Measurements from ENCODE around the gene PROS1. TPM values are rescaled to one million over a fixed set of nuclear protein-coding genes. Genes with fewer than 3 reads are reported as not detected.

Gene PROS1
- total and polyA plus RNA-seq, 2 donors (not counting 3 experiments of a cell fraction or from before 2014, with no cell fraction given): 2.6 to 5.2 TPM

DNA sequence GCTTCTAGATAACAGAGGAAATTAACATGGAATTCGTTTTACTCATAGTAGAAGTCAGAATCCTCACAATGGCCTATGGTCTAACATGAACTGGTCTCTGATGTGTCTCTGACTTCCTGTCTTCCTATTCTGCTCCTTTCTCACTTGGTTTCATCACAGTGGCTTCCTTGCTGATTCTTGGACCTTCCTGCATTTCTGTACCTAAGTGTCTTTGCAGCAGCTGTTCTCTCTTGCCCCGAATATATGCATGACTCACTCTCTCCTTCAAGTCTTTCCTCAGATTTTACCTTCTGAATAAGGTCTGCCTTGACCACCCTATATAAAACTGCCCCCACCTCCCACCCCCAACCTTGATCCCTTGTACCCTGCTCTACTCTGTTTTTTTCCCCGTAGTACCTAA, 20.4 kb upstream of the PROS1 start:
- H3K4me3 ChIP-seq (replicated peaks in 1 of 3; ENCODE audit: insufficient read depth in 1 of 3, low read depth in 1 of 3, low read length in 3 of 3): no peak overlapping the region
- H3K9me3 ChIP-seq (replicated peaks; ENCODE audit: control insufficient read depth, insufficient read depth, low read length): no peaks in the 10 kb centered on the region
- ChIA-PET POLR2A (no interaction called here), CTCF (interaction anchor here (1.3 kb wide), 1 partner anchor 21 kb away, joined by 4 read pairs; the partner anchor contains the start of gene PROS1)
- H3K79me2 ChIP-seq (ENCODE audit: control insufficient read depth, insufficient read depth, low read length): peaks cover 5% of the 10 kb centered on the region
- H4K20me1 ChIP-seq (replicated peaks; ENCODE audit: control insufficient read depth, extremely low read depth, insufficient read depth, low read length): no peaks in the 10 kb centered on the region
- no TSS peak for BruUV-seq (replicated peaks)
- no peak overlapping the region for H3K27ac ChIP-seq (ENCODE audit: insufficient read depth, low read depth, low read length)
- DNase-seq (ENCODE audit: low read depth, low spot score) (no peak), FAIRE-seq (no peak)
- intact Hi-C loops (cut with micrococcal nuclease) (no loop called here), dilution Hi-C loops (cut with MboI; ENCODE audit: extremely low pct_ligation_motif_present, low sequenced_read_pairs) (no loop called here)
- H2AFZ ChIP-seq (ENCODE audit: low read depth, low read length): no peak overlapping the region
- no peaks in the 10 kb centered on the region for H3K9me1 ChIP-seq (replicated peaks; ENCODE audit: control insufficient read depth, extremely low read depth, insufficient read depth, low read length)
- H3K36me3 ChIP-seq (ENCODE audit: control insufficient read depth in 2 of 2, extremely low read depth in 1 of 2, insufficient read depth in 2 of 2, low read length in 2 of 2): no peaks in the 10 kb centered on the region
- no peak overlapping the region for H3K9ac ChIP-seq (replicated peaks; ENCODE audit: extremely low read depth, insufficient read depth, low read length)
- no peak overlapping the region for H3K4me2 ChIP-seq (ENCODE audit: insufficient read depth, low read length)
- H3K27me3 ChIP-seq (ENCODE audit: control insufficient read depth in 2 of 2, insufficient read depth in 2 of 2, low read length in 2 of 2): no peaks in the 10 kb centered on the region
- no peaks in the 10 kb centered on the region for H3K4me1 ChIP-seq (ENCODE audit: control insufficient read depth, extremely low read depth, insufficient read depth, low read length)
- TF ChIP-seq FOS (IDR thresholded peaks at IDR 0.05; ENCODE audit: borderline replicate concordance, insufficient read depth, low read length) (no peak), EZH2 (IDR thresholded peaks at IDR 0.05; ENCODE audit: borderline replicate concordance, low read depth, low read length, severe bottlenecking) (no peak), POLR2AphosphoS5 (IDR thresholded peaks at IDR 0.05; ENCODE audit: insufficient read depth, low read depth, low read length) (no peak), MYC (IDR thresholded peaks at IDR 0.05; ENCODE audit: low read depth, low read length) (no peak), JUN (IDR thresholded peaks at IDR 0.05; ENCODE audit: borderline replicate concordance, insufficient read depth, insufficient read length, low read depth) (no peak), POLR2A (IDR thresholded peaks at IDR 0.05; ENCODE audit: low read depth, low read length) (no peak), GATA2 (IDR thresholded peaks at IDR 0.05; ENCODE audit: insufficient read depth, insufficient read length, low read depth, low read length) (no peak)
- TF ChIP-seq, protein P1, sequence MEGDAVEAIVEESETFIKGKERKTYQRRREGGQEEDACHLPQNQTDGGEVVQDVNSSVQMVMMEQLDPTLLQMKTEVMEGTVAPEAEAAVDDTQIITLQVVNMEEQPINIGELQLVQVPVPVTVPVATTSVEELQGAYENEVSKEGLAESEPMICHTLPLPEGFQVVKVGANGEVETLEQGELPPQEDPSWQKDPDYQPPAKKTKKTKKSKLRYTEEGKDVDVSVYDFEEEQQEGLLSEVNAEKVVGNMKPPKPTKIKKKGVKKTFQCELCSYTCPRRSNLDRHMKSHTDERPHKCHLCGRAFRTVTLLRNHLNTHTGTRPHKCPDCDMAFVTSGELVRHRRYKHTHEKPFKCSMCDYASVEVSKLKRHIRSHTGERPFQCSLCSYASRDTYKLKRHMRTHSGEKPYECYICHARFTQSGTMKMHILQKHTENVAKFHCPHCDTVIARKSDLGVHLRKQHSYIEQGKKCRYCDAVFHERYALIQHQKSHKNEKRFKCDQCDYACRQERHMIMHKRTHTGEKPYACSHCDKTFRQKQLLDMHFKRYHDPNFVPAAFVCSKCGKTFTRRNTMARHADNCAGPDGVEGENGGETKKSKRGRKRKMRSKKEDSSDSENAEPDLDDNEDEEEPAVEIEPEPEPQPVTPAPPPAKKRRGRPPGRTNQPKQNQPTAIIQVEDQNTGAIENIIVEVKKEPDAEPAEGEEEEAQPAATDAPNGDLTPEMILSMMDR (IDR thresholded peaks at IDR 0.05; ENCODE audit: extremely low read depth in 1 of 2, insufficient read depth in 1 of 2, low read depth in 1 of 2, low read length in 2 of 2): no peak
- TF ChIP-seq, protein P2, sequence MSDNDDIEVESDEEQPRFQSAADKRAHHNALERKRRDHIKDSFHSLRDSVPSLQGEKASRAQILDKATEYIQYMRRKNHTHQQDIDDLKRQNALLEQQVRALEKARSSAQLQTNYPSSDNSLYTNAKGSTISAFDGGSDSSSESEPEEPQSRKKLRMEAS (IDR thresholded peaks at IDR 0.05; ENCODE audit: insufficient read depth, insufficient read length): no peak
